Fibroblast of mammary gland (primary cell): ENCODE measurements around the gene PRKCZ.

Source experiments
- DNase-seq: peaks from one replicate; pipeline ENCODE4 v3.0.0-alpha.2; 2010; ENCODE audit warnings: low read depth
- H3K4me3 ChIP-seq: 2 replicates; pipeline ENCODE4 v1.5.1; 2011; ENCODE audit warnings: low read depth, mild to moderate bottlenecking, low read length, moderate library complexity; ENCODE audit not compliant: control insufficient read depth
- TF ChIP-seq, protein P1 (sequence below): conservative IDR thresholded peaks from 2 replicates; pipeline ENCODE4 v1.5.1; 2011; ENCODE audit warnings: low read depth, low read length, inconsistent platforms; ENCODE audit not compliant: control insufficient read depth, insufficient read depth

PRKCZ gene

DNA sequence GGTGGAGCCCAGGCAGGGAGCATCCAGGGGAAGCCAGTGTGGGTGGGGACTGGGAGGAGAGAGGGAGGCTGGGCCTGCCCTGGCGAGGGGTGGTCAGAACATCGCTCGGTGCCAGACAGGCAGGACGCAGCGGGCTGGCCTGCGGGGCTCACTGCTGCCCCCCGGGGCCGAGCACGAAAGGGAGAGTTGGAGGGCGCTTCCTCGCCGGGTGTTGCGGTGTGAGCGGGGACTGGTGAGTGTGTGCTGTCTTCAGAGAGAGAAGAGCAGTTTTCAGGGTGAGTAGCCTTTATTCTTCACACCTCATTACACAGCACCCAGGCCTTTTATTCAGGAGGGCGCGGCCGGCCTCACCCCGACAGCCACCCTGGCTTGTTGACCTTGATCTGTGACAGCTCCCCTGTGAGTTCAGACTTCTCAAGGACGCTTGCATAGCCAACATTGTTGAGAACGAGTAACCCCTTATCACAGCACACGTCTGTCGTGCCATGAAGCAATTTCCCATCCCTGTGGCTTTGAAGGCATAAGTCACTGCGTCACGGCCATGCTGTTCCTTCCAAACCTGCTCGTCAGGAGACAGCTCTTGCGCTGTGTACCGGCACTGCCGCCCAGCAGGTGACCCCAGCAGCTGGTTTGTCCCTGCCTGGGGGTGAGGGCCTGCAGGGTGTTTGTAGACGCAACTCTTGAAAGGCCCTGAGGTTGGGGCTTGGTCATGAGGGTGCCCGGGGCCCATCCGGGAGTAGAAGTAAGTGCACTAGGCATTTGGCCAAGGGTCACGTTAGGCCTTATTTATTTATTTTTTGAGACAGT, 54.6 kb downstream of the PRKCZ start:
- TF ChIP-seq, protein P1, sequence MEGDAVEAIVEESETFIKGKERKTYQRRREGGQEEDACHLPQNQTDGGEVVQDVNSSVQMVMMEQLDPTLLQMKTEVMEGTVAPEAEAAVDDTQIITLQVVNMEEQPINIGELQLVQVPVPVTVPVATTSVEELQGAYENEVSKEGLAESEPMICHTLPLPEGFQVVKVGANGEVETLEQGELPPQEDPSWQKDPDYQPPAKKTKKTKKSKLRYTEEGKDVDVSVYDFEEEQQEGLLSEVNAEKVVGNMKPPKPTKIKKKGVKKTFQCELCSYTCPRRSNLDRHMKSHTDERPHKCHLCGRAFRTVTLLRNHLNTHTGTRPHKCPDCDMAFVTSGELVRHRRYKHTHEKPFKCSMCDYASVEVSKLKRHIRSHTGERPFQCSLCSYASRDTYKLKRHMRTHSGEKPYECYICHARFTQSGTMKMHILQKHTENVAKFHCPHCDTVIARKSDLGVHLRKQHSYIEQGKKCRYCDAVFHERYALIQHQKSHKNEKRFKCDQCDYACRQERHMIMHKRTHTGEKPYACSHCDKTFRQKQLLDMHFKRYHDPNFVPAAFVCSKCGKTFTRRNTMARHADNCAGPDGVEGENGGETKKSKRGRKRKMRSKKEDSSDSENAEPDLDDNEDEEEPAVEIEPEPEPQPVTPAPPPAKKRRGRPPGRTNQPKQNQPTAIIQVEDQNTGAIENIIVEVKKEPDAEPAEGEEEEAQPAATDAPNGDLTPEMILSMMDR: no peak
- DNase-seq: no peak
- no peak overlapping the region for H3K4me3 ChIP-seq

DNA sequence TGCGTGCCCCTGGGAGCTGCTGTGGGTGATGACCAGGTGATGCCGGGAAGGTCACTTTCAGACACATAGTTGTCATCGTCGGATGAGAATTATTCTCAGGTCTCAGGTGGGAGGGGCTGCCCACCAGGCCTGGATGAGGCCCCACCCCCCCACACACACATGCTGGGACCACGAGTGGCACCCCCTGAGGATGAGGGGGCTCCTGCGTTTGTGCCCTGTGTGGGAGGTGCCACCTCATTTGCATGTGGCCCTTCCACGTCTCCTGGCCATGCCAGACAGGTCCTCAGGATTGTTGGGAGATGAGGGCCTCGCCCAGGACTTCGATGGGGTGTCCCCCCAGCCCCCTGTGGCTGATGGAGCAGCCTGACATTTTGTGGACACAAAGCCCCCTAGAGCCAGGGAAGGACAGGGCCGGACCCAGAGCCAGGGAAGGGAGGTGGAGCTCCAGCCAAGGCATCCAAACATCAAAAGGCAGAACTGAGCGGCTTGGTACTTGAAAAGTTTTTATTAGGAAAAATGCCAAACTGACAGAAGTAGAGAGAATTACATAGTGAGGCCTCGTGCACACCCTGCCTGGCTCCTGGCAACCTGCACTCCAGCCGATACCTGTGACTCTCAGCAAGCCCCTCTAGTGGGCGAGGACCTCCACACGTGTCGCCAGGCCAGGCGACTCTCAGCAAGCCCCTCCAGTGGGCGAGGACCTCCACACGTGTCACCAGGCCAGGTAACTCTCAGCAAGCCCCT, 55.7 kb downstream of the PRKCZ start:
- TF ChIP-seq, protein P1: no peak
- no peak overlapping the region for H3K4me3 ChIP-seq
- DNase-seq: no peak

DNA sequence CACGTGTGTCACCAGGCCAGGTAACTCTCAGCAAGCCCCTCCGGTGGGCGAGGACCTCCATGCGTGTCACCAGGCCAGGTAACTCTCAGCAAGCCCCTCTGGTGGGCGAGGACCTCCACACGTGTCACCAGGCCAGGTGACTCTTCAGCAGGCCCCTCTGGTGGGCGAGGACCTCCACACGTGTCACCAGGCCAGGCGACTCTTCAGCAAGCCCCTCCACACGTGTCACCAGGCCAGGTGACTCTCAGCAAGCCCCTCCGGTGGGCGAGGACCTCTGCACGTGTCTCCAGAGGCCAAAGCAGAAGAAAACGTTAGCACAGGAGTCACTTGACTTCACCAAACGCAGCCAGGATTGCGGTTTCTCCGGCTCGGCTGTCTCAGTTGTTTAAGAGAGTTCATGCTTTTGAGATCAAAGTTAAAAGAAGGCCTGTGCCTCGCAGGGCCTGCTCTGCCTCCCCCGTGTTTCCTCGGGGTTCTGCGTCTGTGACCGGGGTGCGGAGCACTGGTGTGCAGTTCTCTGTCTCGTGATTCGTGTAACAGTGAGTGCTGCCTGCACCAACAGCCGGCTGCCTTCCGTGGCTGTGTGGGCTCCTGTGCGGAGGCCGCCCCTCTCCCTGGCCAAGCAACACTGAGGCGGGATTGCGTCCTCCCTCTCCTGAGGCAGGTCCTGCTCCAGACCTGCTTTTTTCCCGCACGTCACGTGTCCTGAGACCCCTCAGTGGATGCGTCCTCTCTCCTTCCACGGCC, 56.6 kb downstream of the PRKCZ start:
- no peak for DNase-seq
- no peak overlapping the region for H3K4me3 ChIP-seq
- TF ChIP-seq, protein P1: no peak

DNA sequence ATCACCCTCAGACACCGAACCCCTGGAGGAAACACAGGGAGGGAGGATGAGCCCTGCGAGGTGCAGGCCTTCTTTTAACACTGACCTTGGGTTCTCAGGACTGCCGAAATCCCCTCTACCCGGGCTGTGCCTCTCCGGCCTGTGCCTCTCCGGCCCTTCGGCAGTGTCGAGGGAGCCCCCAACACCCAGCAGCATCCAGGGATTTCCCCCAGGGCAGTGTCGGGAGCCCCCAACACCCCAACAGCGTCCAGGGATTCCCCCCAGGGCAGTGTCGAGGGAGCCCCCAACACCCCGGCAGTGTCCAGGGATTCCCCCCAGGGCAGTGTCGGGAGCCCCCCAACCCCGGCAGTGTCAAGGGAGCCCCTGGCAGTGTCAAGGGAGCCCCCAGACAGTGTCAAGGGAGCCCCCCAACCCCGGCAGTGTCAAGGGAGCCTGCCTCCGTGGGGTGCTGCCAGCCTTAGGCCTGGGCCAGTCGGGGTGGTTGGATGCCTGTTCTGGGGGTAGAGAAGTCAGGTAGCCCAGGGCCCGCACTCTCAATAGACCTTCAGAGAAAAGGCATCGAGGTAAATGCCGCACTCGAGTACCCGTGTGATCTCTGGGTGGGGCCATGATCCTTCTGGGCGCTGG, 57.5 kb downstream of the PRKCZ start:
- DNase-seq: no peak
- no peak overlapping the region for H3K4me3 ChIP-seq
- TF ChIP-seq, protein P1: no peak

DNA sequence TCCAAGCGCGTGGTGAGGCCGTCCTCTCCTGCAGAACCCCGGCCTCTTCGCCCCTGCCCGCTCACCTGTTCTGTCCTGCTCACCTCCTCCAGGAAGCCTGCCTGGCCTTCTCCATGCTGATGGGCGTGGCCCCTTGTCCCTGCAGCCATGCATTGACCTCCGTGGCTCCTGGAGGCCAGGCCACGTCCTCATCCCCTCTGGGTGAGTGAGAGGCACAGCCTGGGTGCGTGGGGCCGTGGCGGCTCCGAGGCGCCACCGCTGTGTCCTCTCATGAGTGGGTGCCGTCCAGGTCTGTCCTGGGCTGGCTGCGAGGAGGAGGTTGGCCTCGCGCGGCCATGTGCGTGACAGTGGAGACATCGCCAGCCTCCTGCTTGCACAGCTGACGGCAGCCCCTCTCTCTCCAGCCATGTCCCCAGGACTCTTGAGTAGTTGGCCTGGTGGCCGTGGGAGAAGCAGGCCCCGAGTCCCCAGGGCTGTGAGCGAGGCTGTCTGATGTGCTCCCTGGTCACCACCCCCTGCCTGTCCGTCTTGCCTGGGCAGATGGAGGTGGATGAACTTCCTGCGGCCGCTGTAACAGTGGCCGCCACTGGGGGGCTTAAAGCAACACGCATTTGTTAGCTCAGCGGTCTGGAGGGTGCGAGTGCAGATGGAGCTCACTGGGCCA, 58.1 kb downstream of the PRKCZ start:
- peak; percentile 46 for DNase-seq
- H3K4me3 ChIP-seq: no peak overlapping the region
- TF ChIP-seq, protein P1: peak; percentile 56
